ENCODE results near the gene MELTF.

MELTF gene

GRCh38 chr3:196991581-196992460 lies 37.8 kb downstream of the MELTF start:
- no peak for DNase-seq

DNA sequence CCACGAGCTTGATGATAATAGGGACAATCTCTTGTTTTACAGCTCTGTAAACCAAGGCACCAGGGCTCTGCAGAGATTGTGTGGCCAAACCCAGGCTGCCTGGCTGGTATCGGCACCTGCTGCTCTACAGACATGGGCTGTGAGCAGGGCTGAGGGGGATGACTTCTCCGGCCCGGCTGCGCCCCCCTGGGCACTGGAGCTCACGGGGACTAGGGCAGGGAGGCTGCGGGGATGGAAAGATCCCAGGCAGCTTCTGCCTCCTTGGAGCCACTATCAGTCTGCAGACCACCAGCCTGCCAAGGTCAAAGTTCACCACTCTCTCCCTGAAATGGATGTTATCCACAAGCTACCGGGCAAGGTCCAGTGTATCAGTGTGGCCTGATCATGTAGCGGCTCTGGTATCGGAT lies 39.0 kb downstream of the MELTF start:
- DNase-seq: no peak

DNA sequence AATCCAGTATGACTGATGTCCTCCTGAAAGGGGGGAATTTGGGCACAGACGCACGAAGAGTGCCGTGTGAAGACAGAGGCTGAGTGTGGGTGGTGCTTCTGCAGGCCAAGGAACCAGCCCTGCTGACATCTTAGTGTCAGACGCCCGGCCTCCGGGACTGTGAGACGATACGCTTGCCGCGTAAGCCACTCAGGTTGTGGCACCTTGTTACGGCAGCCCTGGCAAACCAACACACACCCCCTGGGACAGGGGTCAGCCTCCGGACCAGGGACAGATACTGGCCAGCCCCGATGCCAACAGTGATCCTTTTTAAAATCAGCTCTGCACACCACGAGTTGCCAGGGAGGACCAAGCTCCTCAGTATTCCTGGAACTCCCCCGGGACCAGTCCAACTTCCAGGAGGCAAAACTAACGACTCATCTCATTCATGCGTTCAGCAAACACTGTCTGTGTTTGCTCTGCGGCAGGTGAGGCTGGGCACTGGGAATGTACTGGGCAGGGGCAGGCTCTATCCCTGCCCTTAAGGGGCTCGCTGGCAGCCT lies 39.8 kb downstream of the MELTF start:
- no peak for DNase-seq

DNA sequence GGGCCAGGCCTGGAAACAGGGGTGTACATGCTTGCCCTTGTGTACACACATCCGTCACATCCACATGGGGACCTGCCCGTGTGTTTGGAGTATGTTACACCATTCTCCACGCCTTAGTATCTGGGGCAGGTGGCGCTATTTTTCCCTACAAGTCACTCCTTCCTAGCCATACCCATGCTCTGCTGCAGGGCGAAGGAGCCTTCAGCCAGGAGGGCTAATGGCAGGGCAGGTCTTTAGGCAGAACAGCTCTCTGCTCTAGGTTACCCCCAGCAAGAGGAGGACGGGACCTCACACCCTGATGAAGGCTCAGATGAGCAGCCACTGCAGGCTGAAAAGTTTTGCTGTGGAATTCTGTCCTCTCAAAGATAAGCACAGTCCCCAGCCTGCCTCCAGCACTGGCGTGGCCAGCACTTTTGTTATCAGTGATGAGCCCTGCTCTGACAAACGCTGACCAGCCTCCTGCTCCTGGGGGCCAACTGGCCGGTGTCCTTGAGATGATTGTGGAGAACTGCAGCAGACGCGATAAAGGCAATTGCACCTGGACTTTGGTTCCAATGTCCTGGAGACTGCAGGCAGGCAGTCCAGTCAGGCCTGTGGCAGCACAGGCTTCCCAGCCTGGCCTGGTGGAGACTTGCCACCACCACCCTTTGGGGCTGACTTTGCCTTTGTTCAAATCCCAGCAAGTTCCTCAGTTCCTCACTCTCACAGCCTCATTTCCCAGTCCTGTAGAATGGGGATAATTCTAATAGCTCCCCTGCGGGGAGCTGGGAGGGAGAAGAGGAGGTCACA lies 41.2 kb downstream of the MELTF start:
- DNase-seq: no peak

DNA sequence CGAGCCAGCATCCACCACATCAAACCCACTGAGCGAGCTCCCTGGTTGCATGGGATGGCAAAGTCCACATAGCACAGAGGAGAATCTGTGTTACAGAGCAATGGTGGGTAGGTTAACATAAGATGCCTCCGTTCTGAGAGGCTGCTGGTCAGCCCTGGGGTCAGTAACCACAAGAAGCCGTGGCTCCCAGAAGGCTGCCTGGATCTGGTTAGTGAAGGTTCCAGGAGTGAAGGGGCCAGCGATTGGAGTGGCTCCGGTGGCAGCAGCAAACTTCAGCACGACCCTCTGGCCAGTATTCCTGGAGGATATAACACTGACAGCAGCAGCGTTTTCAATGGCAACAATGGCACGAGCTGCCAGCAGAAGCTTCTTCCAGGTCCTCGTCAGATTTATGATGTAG lies 42.6 kb downstream of the MELTF start:
- DNase-seq: no peak

GRCh38 chr3:196985954-196986885 lies 43.4 kb downstream of the MELTF start:
- DNase-seq: no peak

DNA sequence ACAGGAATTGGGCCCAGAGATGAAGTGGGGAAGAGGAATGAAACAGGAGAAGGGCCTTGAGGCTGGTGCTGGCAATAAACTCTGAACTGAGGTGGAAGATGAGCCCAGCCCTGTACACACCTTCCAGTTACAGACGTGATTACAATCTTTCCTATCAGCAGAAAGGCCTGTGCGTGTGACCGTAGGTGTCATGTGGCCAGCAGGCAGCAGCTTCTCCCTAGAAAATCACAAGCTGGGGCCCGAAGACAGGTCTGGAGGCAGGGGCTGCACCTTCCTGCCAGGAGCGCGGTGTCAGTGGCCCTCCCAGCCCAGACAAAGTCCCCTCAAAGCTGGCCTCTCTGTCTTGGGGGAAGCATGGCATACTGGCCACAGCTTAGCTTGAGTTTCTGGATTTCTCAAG lies 44.3 kb downstream of the MELTF start:
- no peak for DNase-seq

- no peak for DNase-seq
These were observed 46.4 kb downstream of the MELTF start for GRCh38 chr3:196983186-196983585.

DNA sequence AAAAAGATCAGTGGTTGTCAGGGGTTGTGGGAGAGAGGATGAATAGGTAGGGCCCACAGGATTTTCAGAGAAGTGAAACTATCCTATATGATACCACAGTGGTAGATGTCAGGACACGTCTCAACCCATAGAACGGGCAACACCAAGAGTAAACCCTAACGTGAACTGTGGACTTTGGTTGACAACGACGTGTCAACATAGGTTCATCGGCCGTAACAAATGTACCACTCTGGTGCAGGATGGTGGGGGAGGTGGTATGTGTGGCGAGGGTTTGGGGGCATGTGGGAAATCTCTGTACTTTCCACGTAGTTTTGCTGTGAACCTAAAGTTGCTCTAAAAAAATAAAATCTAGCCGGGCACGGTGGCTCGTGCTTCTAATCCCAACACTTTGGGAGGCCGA lies 48.0 kb downstream of the MELTF start:
- no peak for DNase-seq

GRCh38 chr3:196979545-196979944 lies 50.1 kb downstream of the MELTF start:
- DNase-seq: no peak

DNA sequence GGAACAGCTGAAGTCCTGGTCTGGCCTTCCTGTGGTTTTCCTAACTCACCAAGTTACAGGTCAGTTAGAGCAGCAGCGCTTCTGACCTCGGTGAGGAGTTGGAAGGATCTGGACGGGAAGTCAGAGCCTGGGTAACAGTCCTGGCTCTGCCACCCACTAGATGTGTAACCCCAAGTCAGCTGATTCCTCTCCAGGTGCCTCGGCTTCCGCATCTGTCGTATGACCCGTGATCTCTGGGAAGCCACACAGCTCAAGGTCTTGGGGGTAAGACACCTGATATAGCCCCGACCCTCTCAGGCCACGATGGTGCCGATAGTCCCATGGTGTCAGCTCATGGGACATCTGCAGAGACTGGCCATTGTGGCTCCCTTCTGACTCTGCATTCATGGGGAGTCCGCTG lies 52.7 kb downstream of the MELTF start:
- DNase-seq: no peak

- no peak for DNase-seq
These were observed 54.3 kb downstream of the MELTF start for GRCh38 chr3:196975349-196975748.

DNA sequence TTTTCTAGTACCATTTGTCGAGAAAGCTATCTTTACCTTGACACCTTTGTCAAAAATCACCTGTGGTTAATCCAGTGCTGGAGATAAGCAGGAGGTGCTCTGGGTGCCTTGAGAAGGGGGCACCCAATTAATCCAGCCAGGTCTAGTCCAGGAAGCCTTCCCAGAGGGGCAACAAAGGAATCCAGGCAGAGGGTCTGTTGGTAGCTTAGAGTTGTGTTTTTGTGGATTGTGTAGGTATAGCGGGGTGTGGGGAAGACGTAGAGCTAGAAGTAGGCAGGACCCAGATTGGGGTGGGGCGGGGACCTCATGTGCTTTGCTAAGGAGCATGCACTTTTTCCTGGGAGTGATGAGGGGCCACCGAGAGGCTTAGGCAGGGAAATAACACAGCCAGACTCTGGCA lies 55.0 kb downstream of the MELTF start:
- no peak for DNase-seq

DNA sequence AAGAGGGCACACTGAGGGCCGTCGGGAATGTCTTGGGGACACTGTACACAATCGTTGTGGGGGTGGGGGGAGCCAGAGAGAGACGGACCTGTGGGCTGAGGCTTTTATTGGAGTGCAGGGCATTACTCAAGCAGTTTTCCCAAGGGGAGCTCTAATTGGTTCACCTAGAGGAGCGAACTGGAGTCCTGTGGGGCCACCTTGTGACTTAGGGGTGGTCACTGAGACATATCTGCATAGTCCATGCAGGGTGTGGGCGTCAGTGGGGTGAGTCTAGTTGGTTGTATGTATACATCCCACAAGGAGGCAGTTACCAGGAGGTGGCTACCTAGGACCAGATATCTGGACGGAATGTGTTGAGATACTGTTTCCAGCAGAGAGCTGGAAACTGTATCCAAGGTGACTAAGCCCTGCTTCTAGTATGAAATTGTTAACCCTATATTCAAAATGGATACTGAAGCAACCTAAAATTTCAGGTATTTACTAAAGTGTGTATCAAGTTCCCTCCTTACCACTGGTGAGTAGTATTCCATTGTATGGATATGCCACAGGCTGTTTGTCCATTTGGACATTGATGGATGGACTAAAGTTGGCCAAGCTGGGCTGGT lies 58.4 kb downstream of the MELTF start:
- DNase-seq: no peak

- no peak for DNase-seq
These were observed 59.0 kb downstream of the MELTF start for GRCh38 chr3:196970547-196971093.

DNA sequence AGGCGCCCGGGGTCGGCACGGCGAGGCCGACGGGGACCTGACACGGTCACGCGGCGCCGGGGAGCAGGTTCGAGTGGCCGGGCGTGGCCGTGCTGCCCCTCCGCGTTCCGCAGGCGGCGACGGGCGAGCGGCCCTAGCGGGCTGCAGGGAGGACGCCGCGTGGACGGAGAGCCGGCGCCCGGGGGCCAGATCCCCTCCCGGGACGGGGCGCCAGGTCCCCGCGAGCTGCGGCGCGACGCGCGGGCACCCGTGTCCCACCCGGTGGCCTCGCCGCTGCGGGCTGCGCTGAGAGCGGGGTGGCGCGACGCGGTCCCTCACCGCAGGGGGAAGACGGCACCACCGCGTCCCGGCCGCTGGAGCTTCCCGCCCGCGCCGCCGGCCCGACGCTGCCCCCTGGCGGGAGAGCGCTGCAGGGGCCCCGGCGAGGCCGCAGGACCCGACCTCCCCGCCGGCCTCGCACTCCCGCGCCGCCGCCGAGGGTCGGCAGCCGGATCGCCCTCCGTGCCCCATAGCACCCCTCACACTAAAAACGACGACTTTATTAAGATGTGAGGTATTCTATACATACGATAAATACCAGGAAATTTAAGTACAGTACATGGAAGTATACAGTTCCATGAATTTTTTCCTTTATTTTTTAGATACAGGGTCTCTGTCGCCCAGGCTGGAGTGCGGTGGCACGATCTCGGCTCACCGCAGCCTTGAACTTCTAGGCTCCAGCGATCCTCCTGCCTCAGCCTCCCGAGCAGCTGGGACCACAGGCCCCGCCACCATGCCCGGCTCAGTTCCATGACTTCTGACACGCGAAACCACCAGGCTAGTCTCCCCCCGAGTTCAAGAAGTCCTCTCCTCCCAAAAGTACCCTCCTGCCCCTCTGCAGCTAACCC lies 59.7 kb downstream of the MELTF start:
- peak; percentile 68 for DNase-seq

- peak; percentile 26 for DNase-seq
These were observed 60.4 kb downstream of the MELTF start for GRCh38 chr3:196969134-196969659.

- DNase-seq: peak; percentile 29
These were observed 61.1 kb downstream of the MELTF start, which contains the start of gene PIGZ for GRCh38 chr3:196968233-196969133. Gene PIGZ (minus strand): TSS chr3:196968833. CDS start chr3:196952031, 16,802 bp downstream.

Data from stimulated activated CD4-positive, alpha-beta T cell treated with anti-CD3 and anti-CD28 coated beads, Interleukin-4, amount 100 ng/mL, for 24 hours (primary cell).